GM18508 (cell line): ENCODE data around the gene CEP85.
"Not testable (repeated sequence)": the region's sequence is repeated elsewhere in the genome, so short reads cannot be mapped to it uniquely, and the experiment has no call there.

Source experiments
- ATAC-seq: cut with Tn5 transposase; IDR thresholded peaks from one replicate; pipeline ENCODE4 v1.9.1; 2021; ENCODE audit warnings: moderate number of reproducible peaks; ENCODE audit not compliant: insufficient read depth, unreplicated experiment

The CEP85 gene

GRCh38 chr1:26287033-26287711, 53.2 kb downstream of the CEP85 start:
- ATAC-seq, result no peak

- no peak for ATAC-seq
These were observed 53.8 kb downstream of the CEP85 start for GRCh38 chr1:26287811-26288210.

- ATAC-seq, result no peak
These were observed 54.4 kb downstream of the CEP85 start for GRCh38 chr1:26288311-26288941.

- no peak for ATAC-seq
These were observed 55.4 kb downstream of the CEP85 start for GRCh38 chr1:26289158-26290059.

GRCh38 chr1:26290122-26290881, 56.3 kb downstream of the CEP85 start:
- no peak for ATAC-seq

- no peak for ATAC-seq
These were observed 56.9 kb downstream of the CEP85 start for GRCh38 chr1:26290882-26291261.

GRCh38 chr1:26291433-26291832, 57.4 kb downstream of the CEP85 start:
- no peak for ATAC-seq

GRCh38 chr1:26291939-26292338, 57.9 kb downstream of the CEP85 start:
- ATAC-seq, result no peak

GRCh38 chr1:26292735-26293134, 58.7 kb downstream of the CEP85 start:
- not testable (repeated sequence) for ATAC-seq

GRCh38 chr1:26293911-26294463, 60.0 kb downstream of the CEP85 start:
- no peak for ATAC-seq

- ATAC-seq, result no peak
These were observed 61.5 kb downstream of the CEP85 start for GRCh38 chr1:26295194-26296138.

- no peak for ATAC-seq
These were observed 62.5 kb downstream of the CEP85 start for GRCh38 chr1:26296340-26297056.

GRCh38 chr1:26297057-26297790, 63.2 kb downstream of the CEP85 start:
- ATAC-seq, result no peak

- ATAC-seq, result no peak
These were observed 63.8 kb downstream of the CEP85 start for GRCh38 chr1:26297791-26298124.

- ATAC-seq, result no peak
These were observed 66.7 kb downstream of the CEP85 start for GRCh38 chr1:26300578-26301275.

GRCh38 chr1:26302733-26303405, 68.9 kb downstream of the CEP85 start:
- no peak for ATAC-seq
